Measurements from ENCODE around the gene GAS7. TPM values are rescaled to one million over a fixed set of nuclear protein-coding genes. Genes with fewer than 3 reads are reported as not detected.

Gene GAS7
- total and polyA plus RNA-seq, 9 of the 15 experiments (the other 6 are each of a cell fraction or from before 2014, with no cell fraction given): 0.11 to 0.33 TPM; not detected in 7

DNA sequence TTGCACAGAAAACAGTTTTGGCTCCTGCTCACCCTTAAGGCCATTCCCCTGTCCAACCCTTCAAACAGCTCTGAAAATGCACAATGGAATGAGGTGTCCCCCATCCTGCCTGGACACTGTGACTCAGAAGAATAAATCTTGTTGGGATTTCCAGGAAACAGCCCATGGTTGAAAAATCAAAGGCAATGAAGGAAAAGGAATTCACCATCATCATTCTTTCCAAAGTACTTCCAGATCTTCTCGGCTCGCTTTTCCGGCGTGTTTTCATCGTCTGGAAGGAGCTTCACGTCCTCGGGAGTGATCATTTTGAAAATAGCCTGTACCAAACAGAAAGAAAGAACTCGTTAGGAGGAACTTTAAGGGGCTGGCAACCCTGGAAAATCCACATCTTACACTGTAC lies 297.6 kb downstream of the GAS7 start:
- H3K9ac ChIP-seq (ENCODE audit: insufficient read depth in 1 of 2, low read depth in 2 of 2, low read length in 2 of 2): no peak overlapping the region
- H4K20me1 ChIP-seq (replicated peaks; ENCODE audit: control insufficient read depth, insufficient read depth, low read length): no peaks in the 10 kb centered on the region
- in situ Hi-C loops (cut with MboI): no loop called here
- ChIA-PET CTCF (ENCODE audit: low intra/inter-chr PET ratio) (no interaction called here), POLR2A (interaction anchor here (0.7 kb wide), 1 partner anchor 29 kb away, joined by 3 read pairs; no protein-coding TSS in a partner anchor)
- no peak overlapping the region for H2AFZ ChIP-seq (ENCODE audit: low read depth, low read length)
- WGBS (ENCODE audit: insufficient coverage, low coverage, missing lambda C conversion rate): 0% methylated on average over 6 of the region's 8 CpGs
- no peak for ATAC-seq
- H3K27me3 ChIP-seq (ENCODE audit: control insufficient read depth in 2 of 2, insufficient read depth in 2 of 2, low read length in 2 of 2): peaks cover 0 to 10% of the 10 kb centered on the region in 2 experiments; a peak in 2 of 5 replicates
- H3K4me1 ChIP-seq (replicated peaks in 1 of 2; ENCODE audit: control insufficient read depth in 2 of 2, insufficient read depth in 2 of 2, low read length in 2 of 2): no peaks in the 10 kb centered on the region
- no peak overlapping the region for H3K27ac ChIP-seq (ENCODE audit: extremely low read depth, low read depth, low read length)
- no peak for DNase-seq (ENCODE audit: extremely low read depth in 1 of 4, low spot score in 3 of 4)
- no TSS peak for BruUV-seq (replicated peaks)
- no peak overlapping the region for H3K4me3 ChIP-seq
- no peak for FAIRE-seq
- no peak overlapping the region for H3K4me2 ChIP-seq (ENCODE audit: insufficient read depth, low read length)
- no peak for TF ChIP-seq SIN3B (IDR thresholded peaks at IDR 0.05; ENCODE audit: low read depth)
- TF ChIP-seq BCLAF1 (IDR thresholded peaks at IDR 0.05; ENCODE audit: borderline replicate concordance in 1 of 2, control insufficient read depth in 1 of 2, low read depth in 2 of 2, low read length in 1 of 2): no peak
- no peak for TF ChIP-seq SIX5 (IDR thresholded peaks at IDR 0.05; ENCODE audit: borderline replicate concordance in 1 of 2, insufficient read depth in 1 of 2, low read depth in 1 of 2, low read length in 2 of 2)
- TF ChIP-seq RBM39 (optimal IDR thresholded peaks at IDR 0.05; ENCODE audit: low read depth, low read length): no peak
- no peak for TF ChIP-seq PTBP1 (IDR thresholded peaks at IDR 0.05; ENCODE audit: low read depth, low read length)
- TF ChIP-seq FIP1L1 (IDR thresholded peaks at IDR 0.05; ENCODE audit: low read depth, low read length, poor library complexity, severe bottlenecking): no peak
- no peak for TF ChIP-seq TEAD4 (IDR thresholded peaks at IDR 0.05; ENCODE audit: low read length)
- no peak for TF ChIP-seq TEAD4 (CRISPR knock-in tag; IDR thresholded peaks at IDR 0.05; ENCODE audit: borderline replicate concordance)
- TF ChIP-seq TOE1 (IDR thresholded peaks at IDR 0.05; ENCODE audit: borderline replicate concordance): no peak
- TF ChIP-seq TOE1 (CRISPR knock-in tag; IDR thresholded peaks at IDR 0.05; ENCODE audit: borderline replicate concordance, low read depth): no peak
- no peak for TF ChIP-seq PTTG1 (tag; IDR thresholded peaks at IDR 0.05; ENCODE audit: low read depth)
- no peak for TF ChIP-seq ZNF133 (CRISPR knock-in tag; IDR thresholded peaks at IDR 0.05)
- TF ChIP-seq KDM5B (IDR thresholded peaks at IDR 0.05; ENCODE audit: insufficient replicate concordance, low read depth, low read length): no peak
- TF ChIP-seq GABPB1 (CRISPR knock-in tag; IDR thresholded peaks at IDR 0.05): no peak
- no peaks in the 10 kb centered on the region for H3K36me3 ChIP-seq (ENCODE audit: control insufficient read depth, insufficient read depth, low read length)
- no peaks in the 10 kb centered on the region for H3K9me1 ChIP-seq (ENCODE audit: control insufficient read depth, insufficient read depth, low read length)
- no peaks in the 10 kb centered on the region for H3K79me2 ChIP-seq (ENCODE audit: control insufficient read depth, insufficient read depth, low read length)
- H3K9me3 ChIP-seq (replicated peaks; ENCODE audit: control insufficient read depth, insufficient read depth, low read depth, low read length): no peaks in the 10 kb centered on the region
- intact Hi-C loops (cut with micrococcal nuclease): no loop called here
